Measurements from ENCODE around the gene AAGAB.

Gene AAGAB

DNA sequence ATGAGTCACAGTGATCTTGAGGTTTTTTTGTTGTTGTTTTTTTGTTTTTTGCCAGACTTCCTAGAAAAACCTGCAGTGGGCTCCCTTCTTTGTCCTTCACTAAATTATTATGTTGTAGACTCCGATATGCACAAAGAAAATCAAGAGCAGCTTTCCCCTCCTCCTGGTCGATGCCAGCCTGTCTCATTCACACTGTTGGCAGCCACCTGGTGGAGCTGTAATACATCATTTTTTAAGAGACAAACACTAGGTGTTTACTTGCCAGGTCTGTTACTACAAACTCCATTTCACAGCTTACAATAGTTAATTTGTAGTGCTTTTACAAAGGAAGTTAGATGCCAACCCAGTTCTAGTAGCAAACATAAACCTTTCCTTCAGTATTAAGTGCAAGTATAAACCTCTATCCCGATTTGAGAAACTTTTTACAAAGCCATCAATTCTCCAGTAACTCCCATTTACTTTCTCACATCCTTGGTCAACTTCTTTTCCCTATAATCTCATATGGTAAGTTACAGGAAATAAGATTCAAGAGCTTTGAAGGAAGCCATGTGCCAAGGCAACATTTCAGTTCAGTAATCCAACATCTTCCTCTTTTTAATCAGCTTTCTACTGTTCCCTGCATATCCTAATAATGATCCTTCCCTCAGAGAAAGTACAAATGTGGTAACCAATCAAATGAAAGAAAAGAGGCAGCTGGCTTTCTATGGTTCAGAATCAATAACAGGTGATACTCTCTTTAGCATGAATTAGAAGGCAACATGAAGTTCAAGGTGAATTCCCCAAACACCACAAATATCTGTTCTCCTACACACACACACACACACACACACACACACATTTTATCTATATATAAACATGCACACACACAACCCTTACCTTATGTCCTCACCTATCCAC is 14.0 kb downstream of the AAGAB start:
- no peaks in the 10 kb centered on the region for H3K27me3 Mint-ChIP-seq
- peaks cover 18% of the 10 kb centered on the region for H3K36me3 Mint-ChIP-seq (ENCODE audit: low read depth)
- H3K9me3 Mint-ChIP-seq: no peaks in the 10 kb centered on the region
- peaks cover 50% of the 10 kb centered on the region for H3K4me1 Mint-ChIP-seq (ENCODE audit: low read depth)
- peak overlapping the region; percentile 56 for H3K27ac Mint-ChIP-seq
- H3K4me3 Mint-ChIP-seq: peak overlapping the region; percentile 20

DNA sequence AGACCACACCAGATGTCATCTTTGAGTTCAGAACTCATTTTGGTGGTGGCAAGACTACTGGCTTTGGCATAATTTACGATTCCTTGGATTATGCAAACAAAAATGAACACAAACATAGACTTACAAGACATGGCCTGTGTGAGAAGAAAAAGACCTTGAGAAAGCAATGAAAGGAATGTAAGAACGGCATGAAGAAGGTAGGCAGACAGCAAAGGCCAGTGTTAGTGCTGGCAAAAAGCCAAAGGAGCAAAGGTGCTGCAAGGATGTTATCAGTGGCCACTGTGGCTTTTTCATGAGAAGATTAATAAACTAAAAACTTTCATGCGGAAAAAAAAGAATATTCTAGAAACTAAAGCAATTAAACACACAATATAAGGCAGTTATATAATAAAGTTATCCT is 21.9 kb downstream of the AAGAB start:
- Mint-ChIP-seq H3K9me3 (no peaks in the 10 kb centered on the region), H3K36me3 (ENCODE audit: low read depth) (peaks cover 79% of the 10 kb centered on the region), H3K27me3 (no peaks in the 10 kb centered on the region), H3K4me1 (ENCODE audit: low read depth) (peaks cover 8% of the 10 kb centered on the region), H3K27ac (peak overlapping the region; percentile 55), H3K4me3 (no peak overlapping the region)

DNA sequence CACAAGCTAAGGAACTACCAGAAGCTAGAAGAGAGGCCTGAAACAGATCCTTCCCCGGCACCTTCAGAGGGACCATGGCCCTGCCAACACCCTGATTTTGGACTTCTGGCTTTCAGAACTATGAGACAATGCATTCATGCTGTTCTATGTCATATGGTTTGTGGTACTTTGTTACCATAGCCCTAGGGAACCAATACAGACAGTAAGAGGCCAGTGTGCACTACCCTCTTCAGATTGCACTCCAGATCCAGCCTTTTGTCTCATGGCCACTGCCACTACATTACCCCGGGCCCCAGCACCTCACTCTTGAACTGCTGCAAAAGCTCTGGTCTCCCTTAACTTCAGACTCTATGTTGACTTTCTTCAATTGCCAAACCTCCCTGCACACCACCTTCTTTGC is 24.0 kb downstream of the AAGAB start:
- H3K9me3 Mint-ChIP-seq: no peaks in the 10 kb centered on the region
- H3K27ac Mint-ChIP-seq: no peak overlapping the region
- no peak overlapping the region for H3K4me3 Mint-ChIP-seq

GRCh38 chr15:67228286-67228685 is 26.2 kb downstream of the AAGAB start:
- H3K4me1 Mint-ChIP-seq (ENCODE audit: low read depth): peaks cover 8% of the 10 kb centered on the region
- no peaks in the 10 kb centered on the region for H3K9me3 Mint-ChIP-seq
- H3K27ac Mint-ChIP-seq: no peak overlapping the region
- H3K27me3 Mint-ChIP-seq: no peaks in the 10 kb centered on the region
- peaks cover 72% of the 10 kb centered on the region for H3K36me3 Mint-ChIP-seq (ENCODE audit: low read depth)
- no peak overlapping the region for H3K4me3 Mint-ChIP-seq

More for the DNA sequence above, 24.0 kb downstream of the AAGAB start:
- H3K4me1 Mint-ChIP-seq (ENCODE audit: low read depth): peaks cover 8% of the 10 kb centered on the region
- no peaks in the 10 kb centered on the region for H3K27me3 Mint-ChIP-seq
- H3K36me3 Mint-ChIP-seq (ENCODE audit: low read depth): peaks cover 87% of the 10 kb centered on the region

GRCh38 chr15:67227846-67228245 is 26.6 kb downstream of the AAGAB start:
- H3K4me1 Mint-ChIP-seq (ENCODE audit: low read depth): peaks cover 8% of the 10 kb centered on the region
- H3K36me3 Mint-ChIP-seq (ENCODE audit: low read depth): peaks cover 68% of the 10 kb centered on the region
- H3K9me3 Mint-ChIP-seq: no peaks in the 10 kb centered on the region
- no peak overlapping the region for H3K4me3 Mint-ChIP-seq
- no peak overlapping the region for H3K27ac Mint-ChIP-seq
- no peaks in the 10 kb centered on the region for H3K27me3 Mint-ChIP-seq

DNA sequence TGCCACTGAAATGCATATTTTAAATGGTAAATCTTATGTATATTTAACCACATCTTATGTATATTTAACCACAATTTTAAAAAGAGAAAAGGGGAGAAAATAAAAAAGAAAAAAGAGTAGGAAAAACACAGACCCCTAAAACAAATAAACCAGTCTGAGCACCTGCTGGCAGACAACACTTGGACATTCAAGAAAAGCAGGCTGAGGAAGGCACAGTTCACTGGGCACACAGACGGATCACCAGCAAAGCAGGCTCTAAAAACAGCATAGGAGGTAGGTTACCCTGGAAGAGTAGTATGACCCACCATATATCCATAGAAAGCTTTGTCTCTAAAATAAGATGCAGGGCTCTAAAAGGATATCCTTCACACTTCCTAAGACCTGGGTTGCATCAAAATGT is 27.0 kb downstream of the AAGAB start:
- peaks cover 8% of the 10 kb centered on the region for H3K4me1 Mint-ChIP-seq (ENCODE audit: low read depth)
- H3K9me3 Mint-ChIP-seq: no peaks in the 10 kb centered on the region
- H3K27ac Mint-ChIP-seq: no peak overlapping the region
- no peak overlapping the region for H3K4me3 Mint-ChIP-seq
- peaks cover 63% of the 10 kb centered on the region for H3K36me3 Mint-ChIP-seq (ENCODE audit: low read depth)
- H3K27me3 Mint-ChIP-seq: no peaks in the 10 kb centered on the region

DNA sequence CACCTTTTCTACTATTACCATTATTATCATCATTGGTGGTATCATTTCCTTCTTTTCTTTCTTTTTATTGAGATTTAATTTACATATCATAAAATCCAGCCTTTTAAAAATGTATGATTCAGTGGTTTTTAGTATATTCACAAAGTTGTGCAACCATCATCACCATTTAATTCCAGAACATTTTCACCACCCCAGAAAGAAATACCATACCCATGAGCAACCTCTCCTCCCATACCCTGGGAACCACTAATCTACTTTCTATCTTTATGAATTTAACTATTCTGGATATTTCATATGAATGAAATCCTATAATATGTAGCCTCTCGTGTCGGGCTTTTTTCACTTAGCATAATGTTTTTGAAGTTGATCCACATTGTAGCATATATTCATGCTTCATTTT is 29.1 kb downstream of the AAGAB start:
- Mint-ChIP-seq H3K9me3 (no peaks in the 10 kb centered on the region), H3K27me3 (no peaks in the 10 kb centered on the region), H3K27ac (no peak overlapping the region), H3K4me3 (no peak overlapping the region), H3K4me1 (ENCODE audit: low read depth) (peaks cover 8% of the 10 kb centered on the region), H3K36me3 (ENCODE audit: low read depth) (peaks cover 52% of the 10 kb centered on the region)

DNA sequence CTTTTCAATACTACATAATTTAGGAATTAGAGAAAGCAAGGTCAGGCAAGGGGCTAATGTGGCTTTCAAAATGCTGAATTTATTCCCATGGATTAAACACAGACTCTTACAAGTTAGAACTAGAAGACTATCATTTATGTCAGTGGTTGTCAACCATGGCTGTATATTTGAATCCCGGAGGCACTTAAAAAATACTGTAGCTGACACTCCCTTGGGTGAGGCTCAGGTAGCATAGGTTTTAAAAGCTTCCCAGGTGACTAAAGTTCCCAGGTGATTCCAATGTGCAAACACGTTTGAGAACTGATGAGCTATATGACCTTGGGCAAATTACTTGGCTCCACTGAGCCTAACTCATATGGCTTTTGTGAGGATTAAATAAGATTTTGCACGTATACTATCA is 29.6 kb downstream of the AAGAB start:
- Mint-ChIP-seq H3K27ac (no peak overlapping the region), H3K4me3 (no peak overlapping the region), H3K27me3 (no peaks in the 10 kb centered on the region), H3K4me1 (ENCODE audit: low read depth) (peaks cover 8% of the 10 kb centered on the region), H3K9me3 (no peaks in the 10 kb centered on the region), H3K36me3 (ENCODE audit: low read depth) (peaks cover 51% of the 10 kb centered on the region)

DNA sequence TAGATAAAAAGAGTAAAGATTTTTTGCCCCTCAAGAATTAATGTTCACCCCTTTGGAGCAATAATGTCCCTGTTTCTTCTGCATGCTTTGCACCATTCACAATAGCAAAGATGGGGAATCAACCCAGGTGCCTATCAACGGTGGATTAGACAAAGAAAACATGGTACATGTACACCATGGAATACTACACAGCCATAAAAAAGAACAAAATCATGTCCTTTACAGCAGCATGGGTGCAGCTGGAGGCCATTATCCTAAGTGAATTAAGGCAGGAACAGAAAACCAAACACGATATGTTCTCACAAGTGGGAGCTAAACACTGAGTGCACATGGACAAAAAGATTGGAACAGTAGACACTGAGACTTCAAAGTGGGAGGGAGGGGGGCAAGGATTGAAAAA is 35.2 kb downstream of the AAGAB start:
- H3K9me3 Mint-ChIP-seq: no peaks in the 10 kb centered on the region
- no peaks in the 10 kb centered on the region for H3K27me3 Mint-ChIP-seq
- peaks cover 9% of the 10 kb centered on the region for H3K4me1 Mint-ChIP-seq (ENCODE audit: low read depth)
- no peak overlapping the region for H3K4me3 Mint-ChIP-seq
- no peak overlapping the region for H3K27ac Mint-ChIP-seq
- peaks cover 45% of the 10 kb centered on the region for H3K36me3 Mint-ChIP-seq (ENCODE audit: low read depth)

GRCh38 chr15:67218428-67218827 is 36.0 kb downstream of the AAGAB start:
- Mint-ChIP-seq H3K36me3 (ENCODE audit: low read depth) (peaks cover 45% of the 10 kb centered on the region), H3K27ac (no peak overlapping the region), H3K27me3 (no peaks in the 10 kb centered on the region), H3K9me3 (no peaks in the 10 kb centered on the region), H3K4me3 (no peak overlapping the region), H3K4me1 (ENCODE audit: low read depth) (peaks cover 9% of the 10 kb centered on the region)

DNA sequence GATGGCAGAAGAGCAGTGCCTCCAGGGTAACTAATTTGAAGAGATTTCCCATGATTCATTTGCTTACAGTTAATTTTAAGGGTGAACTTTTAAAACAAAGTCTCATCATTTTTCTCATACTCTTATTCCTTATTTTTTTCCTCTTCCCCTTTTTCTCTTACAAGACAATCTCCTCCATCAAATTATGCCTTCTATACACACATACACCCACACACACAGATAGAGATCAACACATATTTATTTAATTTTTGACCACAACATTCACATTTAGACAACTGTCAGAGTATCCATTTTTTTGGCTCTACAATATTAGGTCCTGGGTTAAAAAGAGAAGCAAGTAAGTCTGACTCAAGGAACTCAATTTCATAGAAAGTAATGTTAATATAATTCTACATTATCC is 37.6 kb downstream of the AAGAB start:
- Mint-ChIP-seq H3K9me3 (no peaks in the 10 kb centered on the region), H3K27me3 (no peaks in the 10 kb centered on the region), H3K27ac (no peak overlapping the region), H3K4me3 (no peak overlapping the region), H3K36me3 (ENCODE audit: low read depth) (peaks cover 55% of the 10 kb centered on the region), H3K4me1 (ENCODE audit: low read depth) (peaks cover 9% of the 10 kb centered on the region)

- Mint-ChIP-seq H3K27me3 (no peaks in the 10 kb centered on the region), H3K9me3 (no peaks in the 10 kb centered on the region), H3K27ac (no peak overlapping the region), H3K4me3 (no peak overlapping the region), H3K4me1 (ENCODE audit: low read depth) (peaks cover 9% of the 10 kb centered on the region), H3K36me3 (ENCODE audit: low read depth) (peaks cover 50% of the 10 kb centered on the region)
Measured at GRCh38 chr15:67215102-67215501, 39.4 kb downstream of the AAGAB start.

DNA sequence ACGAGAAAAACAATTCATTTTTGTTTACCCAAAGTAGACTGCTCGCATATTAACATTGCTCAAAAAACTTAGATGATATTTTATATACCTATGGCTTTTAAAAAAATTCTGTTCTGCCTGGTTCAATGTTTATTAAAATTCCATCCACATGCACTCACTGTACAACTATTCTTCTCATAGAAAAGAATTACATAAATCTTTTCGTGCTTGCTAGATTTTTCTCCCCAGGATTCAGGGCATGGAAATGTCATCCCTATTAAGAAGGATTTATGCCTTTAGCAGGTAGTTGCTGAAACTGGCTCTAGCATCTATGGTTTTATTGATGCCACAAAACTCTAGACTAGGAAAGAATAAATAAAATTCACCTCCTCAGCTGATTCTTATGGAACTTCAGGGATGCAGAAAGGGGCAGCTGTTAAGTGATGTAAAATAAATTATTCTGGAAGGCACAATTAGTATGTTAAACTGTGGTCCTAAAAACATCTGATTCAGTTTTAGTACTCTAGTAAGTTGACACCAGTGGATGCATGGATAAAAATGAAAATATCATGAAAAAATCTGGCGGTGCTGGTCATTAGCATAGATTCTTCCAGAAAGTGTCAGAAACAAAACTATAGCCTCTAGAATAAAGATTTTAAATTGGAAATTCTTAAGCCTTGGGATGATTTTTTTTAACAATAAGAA is 41.6 kb downstream of the AAGAB start:
- H3K4me3 Mint-ChIP-seq: no peak overlapping the region

DNA sequence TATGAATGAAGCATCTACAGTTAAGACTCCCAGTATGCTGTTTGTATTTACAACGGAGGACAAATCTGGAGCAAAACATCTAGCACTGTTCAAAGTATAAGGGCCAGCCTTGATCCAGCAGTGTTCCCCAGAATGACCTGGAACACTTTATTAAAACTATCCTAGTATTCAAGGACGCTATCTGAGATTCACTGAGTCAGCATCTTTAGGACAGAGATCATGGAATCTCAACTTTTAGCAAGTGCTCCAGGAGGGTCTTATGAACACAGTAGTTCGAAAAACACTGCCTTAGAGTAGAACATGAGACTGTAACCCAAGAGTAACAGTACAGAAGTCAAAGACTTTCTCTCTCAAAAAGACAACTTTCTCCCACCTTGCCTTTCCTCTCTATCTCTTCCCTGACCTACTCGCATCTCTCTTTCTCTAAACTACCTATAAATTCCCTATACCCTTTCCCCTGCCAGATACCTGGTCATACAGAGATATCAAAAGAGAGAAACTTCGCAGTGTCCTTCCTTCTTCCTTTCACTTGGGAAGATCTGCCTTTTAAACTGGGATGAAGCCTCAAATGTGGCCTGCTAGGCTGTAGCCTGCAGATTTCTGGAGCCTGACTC is 43.8 kb downstream of the AAGAB start:
- H3K9me3 Mint-ChIP-seq: no peaks in the 10 kb centered on the region
- H3K36me3 Mint-ChIP-seq (ENCODE audit: low read depth): peaks cover 53% of the 10 kb centered on the region
- no peaks in the 10 kb centered on the region for H3K27me3 Mint-ChIP-seq
- peak overlapping the region; percentile 1 for H3K27ac Mint-ChIP-seq
- H3K4me3 Mint-ChIP-seq: no peak overlapping the region
- no peaks in the 10 kb centered on the region for H3K4me1 Mint-ChIP-seq (ENCODE audit: low read depth)

More for the DNA sequence above, 41.6 kb downstream of the AAGAB start:
- Mint-ChIP-seq H3K27ac (no peak overlapping the region), H3K4me1 (ENCODE audit: low read depth) (no peaks in the 10 kb centered on the region), H3K27me3 (no peaks in the 10 kb centered on the region), H3K36me3 (ENCODE audit: low read depth) (peaks cover 45% of the 10 kb centered on the region), H3K9me3 (no peaks in the 10 kb centered on the region)

GRCh38 chr15:67208396-67208795 is 46.1 kb downstream of the AAGAB start:
- no peaks in the 10 kb centered on the region for H3K9me3 Mint-ChIP-seq
- H3K27ac Mint-ChIP-seq: no peak overlapping the region
- H3K36me3 Mint-ChIP-seq (ENCODE audit: low read depth): peaks cover 64% of the 10 kb centered on the region
- H3K4me3 Mint-ChIP-seq: no peak overlapping the region
- no peaks in the 10 kb centered on the region for H3K27me3 Mint-ChIP-seq
- no peaks in the 10 kb centered on the region for H3K4me1 Mint-ChIP-seq (ENCODE audit: low read depth)

Measured in stimulated activated naive CD8-positive, alpha-beta T cell treated with anti-CD3 and anti-CD28 coated beads, Interleukin-15, Interleukin-2, amounts not matched to agents 100 ng/mL and 50 ng/mL, for 24 hours (primary cell).